Measurements from ENCODE around the gene GGCX. TPM values are rescaled to one million over a fixed set of nuclear protein-coding genes. Genes with fewer than 3 reads are reported as not detected.

The GGCX gene
- total and polyA plus RNA-seq, 2 of the 13 experiments (the other 11 are each of a cell fraction or from before 2014, with no cell fraction given) = 72.5 to 103 TPM

- TF ChIP-seq MTERF4 (CRISPR knock-in tag; IDR thresholded peaks at IDR 0.05) = no peak
- no peak for TF ChIP-seq ZNF562 (CRISPR knock-in tag; IDR thresholded peaks at IDR 0.05; ENCODE audit: borderline replicate concordance)
- TF ChIP-seq ISX (CRISPR knock-in tag; conservative IDR thresholded peaks at IDR 0.05) = no peak
- TF ChIP-seq KDM2A (CRISPR knock-in tag; IDR thresholded peaks at IDR 0.05; ENCODE audit: borderline replicate concordance, low read depth) = no peak
- TF ChIP-seq IKZF4 (CRISPR knock-in tag; IDR thresholded peaks at IDR 0.05; ENCODE audit: borderline replicate concordance, low read depth, not compliant biosample characterization) = no peak
- no peak for TF ChIP-seq KLF16 (CRISPR knock-in tag; IDR thresholded peaks at IDR 0.05)
- no peak for TF ChIP-seq ZFP37 (CRISPR knock-in tag; IDR thresholded peaks at IDR 0.05; ENCODE audit: borderline replicate concordance)
- no peak for TF ChIP-seq GTF3A (CRISPR knock-in tag; conservative IDR thresholded peaks at IDR 0.05)
- peak; percentile 94 for TF ChIP-seq AGO2 (optimal IDR thresholded peaks at IDR 0.05; ENCODE audit: low read depth, low read length)
- no peak for TF ChIP-seq NR0B2 (CRISPR knock-in tag; IDR thresholded peaks at IDR 0.05)
- TF ChIP-seq, protein P1, sequence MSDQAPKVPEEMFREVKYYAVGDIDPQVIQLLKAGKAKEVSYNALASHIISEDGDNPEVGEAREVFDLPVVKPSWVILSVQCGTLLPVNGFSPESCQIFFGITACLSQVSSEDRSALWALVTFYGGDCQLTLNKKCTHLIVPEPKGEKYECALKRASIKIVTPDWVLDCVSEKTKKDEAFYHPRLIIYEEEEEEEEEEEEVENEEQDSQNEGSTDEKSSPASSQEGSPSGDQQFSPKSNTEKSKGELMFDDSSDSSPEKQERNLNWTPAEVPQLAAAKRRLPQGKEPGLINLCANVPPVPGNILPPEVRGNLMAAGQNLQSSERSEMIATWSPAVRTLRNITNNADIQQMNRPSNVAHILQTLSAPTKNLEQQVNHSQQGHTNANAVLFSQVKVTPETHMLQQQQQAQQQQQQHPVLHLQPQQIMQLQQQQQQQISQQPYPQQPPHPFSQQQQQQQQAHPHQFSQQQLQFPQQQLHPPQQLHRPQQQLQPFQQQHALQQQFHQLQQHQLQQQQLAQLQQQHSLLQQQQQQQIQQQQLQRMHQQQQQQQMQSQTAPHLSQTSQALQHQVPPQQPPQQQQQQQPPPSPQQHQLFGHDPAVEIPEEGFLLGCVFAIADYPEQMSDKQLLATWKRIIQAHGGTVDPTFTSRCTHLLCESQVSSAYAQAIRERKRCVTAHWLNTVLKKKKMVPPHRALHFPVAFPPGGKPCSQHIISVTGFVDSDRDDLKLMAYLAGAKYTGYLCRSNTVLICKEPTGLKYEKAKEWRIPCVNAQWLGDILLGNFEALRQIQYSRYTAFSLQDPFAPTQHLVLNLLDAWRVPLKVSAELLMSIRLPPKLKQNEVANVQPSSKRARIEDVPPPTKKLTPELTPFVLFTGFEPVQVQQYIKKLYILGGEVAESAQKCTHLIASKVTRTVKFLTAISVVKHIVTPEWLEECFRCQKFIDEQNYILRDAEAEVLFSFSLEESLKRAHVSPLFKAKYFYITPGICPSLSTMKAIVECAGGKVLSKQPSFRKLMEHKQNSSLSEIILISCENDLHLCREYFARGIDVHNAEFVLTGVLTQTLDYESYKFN (CRISPR knock-in tag; conservative IDR thresholded peaks at IDR 0.05) = peak; percentile 24; the same call in 1 of the 2 replicates
- TF ChIP-seq HOXA7 (CRISPR knock-in tag; IDR thresholded peaks at IDR 0.05) = no peak
- TF ChIP-seq ZFP90 (CRISPR knock-in tag; IDR thresholded peaks at IDR 0.05; ENCODE audit: borderline replicate concordance) = no peak
- no peak for TF ChIP-seq ZNF317 (CRISPR knock-in tag; IDR thresholded peaks at IDR 0.05)
- TF ChIP-seq CBX1 (IDR thresholded peaks at IDR 0.05; ENCODE audit: low read depth) = no peak
- peak; percentile 44; the same call in 1 of the 2 replicates for TF ChIP-seq ZFX (CRISPR knock-in tag; IDR thresholded peaks at IDR 0.05; ENCODE audit: low read depth)
- TF ChIP-seq NONO (IDR thresholded peaks at IDR 0.05) = no peak
- no peak for TF ChIP-seq NONO (CRISPR knock-in tag; conservative IDR thresholded peaks at IDR 0.05)
- no peak for TF ChIP-seq ZNF737 (CRISPR knock-in tag; IDR thresholded peaks at IDR 0.05; ENCODE audit: borderline replicate concordance)
- TF ChIP-seq, protein P2, sequence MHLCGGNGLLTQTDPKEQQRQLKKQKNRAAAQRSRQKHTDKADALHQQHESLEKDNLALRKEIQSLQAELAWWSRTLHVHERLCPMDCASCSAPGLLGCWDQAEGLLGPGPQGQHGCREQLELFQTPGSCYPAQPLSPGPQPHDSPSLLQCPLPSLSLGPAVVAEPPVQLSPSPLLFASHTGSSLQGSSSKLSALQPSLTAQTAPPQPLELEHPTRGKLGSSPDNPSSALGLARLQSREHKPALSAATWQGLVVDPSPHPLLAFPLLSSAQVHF (CRISPR knock-in tag; IDR thresholded peaks at IDR 0.05) = no peak
- TF ChIP-seq, protein P3, sequence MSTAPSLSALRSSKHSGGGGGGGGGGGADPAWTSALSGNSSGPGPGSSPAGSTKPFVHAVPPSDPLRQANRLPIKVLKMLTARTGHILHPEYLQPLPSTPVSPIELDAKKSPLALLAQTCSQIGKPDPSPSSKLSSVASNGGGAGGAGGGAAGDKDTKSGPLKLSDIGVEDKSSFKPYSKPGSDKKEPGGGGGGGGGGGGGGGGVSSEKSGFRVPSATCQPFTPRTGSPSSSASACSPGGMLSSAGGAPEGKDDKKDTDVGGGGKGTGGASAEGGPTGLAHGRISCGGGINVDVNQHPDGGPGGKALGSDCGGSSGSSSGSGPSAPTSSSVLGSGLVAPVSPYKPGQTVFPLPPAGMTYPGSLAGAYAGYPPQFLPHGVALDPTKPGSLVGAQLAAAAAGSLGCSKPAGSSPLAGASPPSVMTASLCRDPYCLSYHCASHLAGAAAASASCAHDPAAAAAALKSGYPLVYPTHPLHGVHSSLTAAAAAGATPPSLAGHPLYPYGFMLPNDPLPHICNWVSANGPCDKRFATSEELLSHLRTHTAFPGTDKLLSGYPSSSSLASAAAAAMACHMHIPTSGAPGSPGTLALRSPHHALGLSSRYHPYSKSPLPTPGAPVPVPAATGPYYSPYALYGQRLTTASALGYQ (CRISPR knock-in tag; IDR thresholded peaks at IDR 0.05) = no peak
- no peak for TF ChIP-seq KMT2B (CRISPR knock-in tag; IDR thresholded peaks at IDR 0.05)
These were observed 38.4 kb upstream of the GGCX start (continued) for GRCh38 chr2:85599468-85600234.

All from HepG2 (cell line).